Ascending aorta (tissue), 2 donors: ENCODE results near the gene STX10. TPM values are rescaled to one million over a fixed set of nuclear protein-coding genes. Genes with fewer than 3 reads are reported as not detected.
A peak's percentile ranks its signal among the peaks of the same experiment; 100 is the strongest.

Source experiments
- DNase-seq, 2 donors: peaks; one replicate each; pipeline ENCODE4 v3.0.0-alpha.2; 2019; ENCODE audit warnings: low spot score in 2 of 2
- H3K27ac ChIP-seq, 2 donors: fragments of 200-600 bp; sonication (generic); one replicate each; pipeline ENCODE4 v1.5.1; 2016 to 2017; ENCODE audit warnings: mild to moderate bottlenecking in 1 of 2
- H3K27me3 ChIP-seq: fragments of 200-600 bp; sonication (generic); one replicate; pipeline ENCODE4 v1.5.1; 2017
- H3K36me3 ChIP-seq, 2 donors: fragments of 200-600 bp; sonication (generic); one replicate each; pipeline ENCODE4 v1.5.1; 2016
- H3K4me1 ChIP-seq, 2 donors: fragments of 200-600 bp; sonication (generic); one replicate each; pipeline ENCODE4 v1.5.1; 2016 to 2017; ENCODE audit warnings: mild to moderate bottlenecking in 1 of 2
- H3K4me3 ChIP-seq, 2 donors: fragments of 200-600 bp; sonication (generic); one replicate each; pipeline ENCODE4 v1.5.1; 2016 to 2017; ENCODE audit warnings: mild to moderate bottlenecking in 1 of 2
- H3K9me3 ChIP-seq, 2 donors: fragments of 200-600 bp; sonication (generic); one replicate each; pipeline ENCODE4 v1.5.1; 2016
- CTCF ChIP-seq, 3 experiments: fragments of 200-600 bp in 2 of 3; fragments of 450-650 bp in 1 of 3; sonication (generic) in 2 of 3; IDR thresholded peaks; one replicate each; pipeline ENCODE4 v1.5.1; 2016 to 2019; ENCODE audit warnings: antibody characterized with exemption in 3 of 3, mild to moderate bottlenecking in 1 of 3, moderate library complexity in 1 of 3
- intact Hi-C: fragments of 100-400 bp; cut with DNase I; formaldehyde crosslinking; loops from one replicate; pipeline ENCODE4 v1.15.1; 2023
- total RNA-seq: library from RNA; depleted of rRNA; stranded (reverse); fragments of >200 nt; gene quantifications from one replicate; pipeline ENCODE4 v1.1.0, GENCODE V29; 2016

STX10 gene
- total RNA-seq, 1 donor from 2014 or later = 31.6 TPM

GRCh38 chr19:13097033-13097462 lies 53.1 kb downstream of the STX10 start:
- Histone ChIP-seq H3K27me3 (no peaks in the 10 kb centered on the region), H3K4me1 (peaks cover 20 to 42% of the 10 kb centered on the region in 2 donors), H3K9me3 (no peaks in the 10 kb centered on the region), H3K4me3 (peak overlapping the region in 1 of 2 donors; percentile 39), H3K36me3 (peaks cover 11 to 16% of the 10 kb centered on the region in 2 donors), H3K27ac (peak overlapping the region in 1 of 2 donors; percentile 94)
- no peak for DNase-seq
- intact Hi-C loops = no loop called here
- TF ChIP-seq CTCF (IDR thresholded peaks at IDR 0.05) = no peak

GRCh38 chr19:13095934-13096927 lies 53.9 kb downstream of the STX10 start:
- intact Hi-C loops = no loop called here
- Histone ChIP-seq H3K27ac (peak overlapping the region; percentile 58 to 94), H3K4me3 (peak overlapping the region in 1 of 2 donors; percentile 20), H3K9me3 (no peaks in the 10 kb centered on the region), H3K4me1 (peaks cover 22 to 44% of the 10 kb centered on the region in 2 donors), H3K27me3 (no peaks in the 10 kb centered on the region), H3K36me3 (peaks cover 11 to 16% of the 10 kb centered on the region in 2 donors)
- DNase-seq = peak in 1 of 2 donors; percentile 63
- TF ChIP-seq CTCF (IDR thresholded peaks at IDR 0.05) = peak; percentile 4 to 11 (median 10)

GRCh38 chr19:13095393-13095784 lies 54.8 kb downstream of the STX10 start:
- H3K36me3 ChIP-seq = peaks cover 11 to 16% of the 10 kb centered on the region in 2 donors
- TF ChIP-seq CTCF (IDR thresholded peaks at IDR 0.05) = no peak
- peak overlapping the region in 1 of 2 donors; percentile 20 for H3K4me3 ChIP-seq
- intact Hi-C loops = no loop called here
- peaks cover 29 to 47% of the 10 kb centered on the region in 2 donors for H3K4me1 ChIP-seq
- peak in 1 of 2 donors; percentile 63 for DNase-seq
- no peaks in the 10 kb centered on the region for H3K9me3 ChIP-seq
- H3K27me3 ChIP-seq = no peaks in the 10 kb centered on the region
- H3K27ac ChIP-seq = peak overlapping the region; percentile 58 to 94

- Histone ChIP-seq H3K9me3 (no peaks in the 10 kb centered on the region), H3K4me3 (peak overlapping the region in 1 of 2 donors; percentile 20), H3K4me1 (peaks cover 33 to 52% of the 10 kb centered on the region in 2 donors), H3K27me3 (no peaks in the 10 kb centered on the region), H3K36me3 (peaks cover 11 to 16% of the 10 kb centered on the region in 2 donors), H3K27ac (peak overlapping the region; percentile 93 to 94)
- TF ChIP-seq CTCF (IDR thresholded peaks at IDR 0.05) = peak in 1 of 3 experiments; percentile 7
- DNase-seq = peak in 1 of 2 donors; percentile 64
- intact Hi-C loops = loop anchor here (5.0 kb wide), 1 partner anchor 98 kb away; the partner anchor contains the start of gene NFIX
These were observed 55.3 kb downstream of the STX10 start for GRCh38 chr19:13094771-13095392.

GRCh38 chr19:13094106-13094504 lies 56.1 kb downstream of the STX10 start:
- DNase-seq = peak in 1 of 2 donors; percentile 67
- intact Hi-C loops = loop anchor here (5.0 kb wide), 1 partner anchor 97 kb away; the partner anchor contains the start of gene NFIX
- Histone ChIP-seq H3K4me3 (no peak overlapping the region), H3K27ac (peak overlapping the region; percentile 93 to 94), H3K4me1 (peaks cover 41 to 59% of the 10 kb centered on the region in 2 donors), H3K36me3 (peaks cover 11 to 16% of the 10 kb centered on the region in 2 donors), H3K9me3 (no peaks in the 10 kb centered on the region), H3K27me3 (no peaks in the 10 kb centered on the region)
- no peak for TF ChIP-seq CTCF (IDR thresholded peaks at IDR 0.05)
